SK-N-SH (cell line): Measurements from ENCODE around the gene IL32. TPM values are rescaled to one million over a fixed set of nuclear protein-coding genes. Genes with fewer than 3 reads are reported as not detected.

ENCODE experiments used
- CTCF ChIA-PET: fragments of 300-600, 350-600 bp; formaldehyde crosslinking; extraction: SDS; loops from one replicate; lab custom pipeline; 2021; lab: Yijun Ruan, JAX
- POLR2A ChIA-PET: fragments of 350-600 bp; sonication (Branson Sonifier 250); formaldehyde crosslinking; extraction: SDS; loops from one replicate; lab custom pipeline; 2020; ENCODE audit warnings: antibody characterized with exemption, inconsistent platforms; lab: Yijun Ruan, JAX
- DNase-seq: peaks from one replicate; pipeline ENCODE4 v3.0.0; 2012
- H2AFZ ChIP-seq: fragments of 200-600 bp; sonication (generic); 2 replicates; pipeline ENCODE4 v1.8.1; 2016; ENCODE audit warnings: antibody characterized with exemption, mild to moderate bottlenecking, low read depth
- H3F3A ChIP-seq: fragments of 200-600 bp; sonication (generic); replicated peaks from 2 replicates; pipeline ENCODE3; 2016; ENCODE audit warnings: antibody characterized with exemption, mild to moderate bottlenecking; ENCODE audit not compliant: insufficient read depth
- H3K27ac ChIP-seq, 2 experiments: fragments of 200-500 bp in 1 of 2; fragments of 200-600 bp in 1 of 2; sonication (Bioruptor generic) in 1 of 2; sonication (generic), shearing (Covaris generic) in 1 of 2; 2 replicates each; pipeline versions ENCODE4 v1.5.1 to v1.6.1; 2014 to 2016; ENCODE audit warnings: low read depth in 2 of 2, inconsistent platforms in 1 of 2, low read length in 1 of 2, mild to moderate bottlenecking in 1 of 2, mixed read lengths in 1 of 2
- H3K27me3 ChIP-seq: fragments of 200-600 bp; sonication (generic), shearing (Covaris generic); 2 replicates; pipeline ENCODE4 v1.6.1; 2016; ENCODE audit warnings: mixed run types; ENCODE audit not compliant: insufficient read depth
- H3K36me3 ChIP-seq, 2 experiments: fragments of 200-500 bp in 1 of 2; fragments of 200-600 bp in 1 of 2; sonication (Bioruptor generic) in 1 of 2; sonication (generic) in 1 of 2; replicated peaks in 1 of 2; 2 replicates each; pipeline versions ENCODE3 to v1.5.1; 2014 to 2016; ENCODE audit warnings: low read length in 1 of 2, mild to moderate bottlenecking in 1 of 2; ENCODE audit not compliant: insufficient read depth in 2 of 2, control insufficient read depth in 1 of 2
- H3K4me1 ChIP-seq, 2 experiments: fragments of 200-500 bp in 1 of 2; fragments of 200-600 bp in 1 of 2; sonication (Bioruptor generic) in 1 of 2; sonication (generic), shearing (Covaris generic) in 1 of 2; 2 replicates each; pipeline versions ENCODE4 v1.5.1 to v1.6.1; 2014 to 2016; ENCODE audit warnings: low read depth in 1 of 2, low read length in 1 of 2, mixed run types in 1 of 2; ENCODE audit not compliant: insufficient read depth in 2 of 2, control insufficient read depth in 1 of 2
- H3K4me2 ChIP-seq: fragments of 200-600 bp; sonication (generic), shearing (Covaris generic); 2 replicates; pipeline ENCODE4 v1.6.1; 2017; ENCODE audit warnings: mixed run types
- H3K4me3 ChIP-seq, 2 experiments: fragments of 200-500 bp in 1 of 2; fragments of 200-600 bp in 1 of 2; sonication (Bioruptor generic) in 1 of 2; sonication (generic), shearing (Covaris generic) in 1 of 2; 2 replicates each; pipeline versions ENCODE4 v1.5.1 to v1.8.1; 2014 to 2016; ENCODE audit warnings: low read depth in 2 of 2, inconsistent platforms in 1 of 2, low read length in 1 of 2, mild to moderate bottlenecking in 1 of 2, mixed read lengths in 1 of 2, moderate library complexity in 1 of 2
- H3K79me2 ChIP-seq: fragments of 200-600 bp; sonication (generic); 2 replicates; pipeline ENCODE4 v1.8.1; 2017; ENCODE audit warnings: mild to moderate bottlenecking; ENCODE audit not compliant: insufficient read depth
- H3K9ac ChIP-seq: fragments of 200-600 bp; sonication (generic); 2 replicates; pipeline ENCODE4 v1.6.1; 2017; ENCODE audit warnings: mixed run types
- H3K9me2 ChIP-seq: fragments of 200-600 bp; sonication (generic); 2 replicates; pipeline ENCODE4 v1.6.1; 2017; ENCODE audit warnings: mixed run types
- H3K9me3 ChIP-seq: fragments of 200-600 bp; sonication (generic); 2 replicates; pipeline ENCODE4 v1.6.1; 2017; ENCODE audit warnings: mixed run types, mild to moderate bottlenecking, moderate library complexity
- H4K20me1 ChIP-seq: fragments of 200-600 bp; sonication (generic); 2 replicates; pipeline ENCODE4 v1.6.1; 2017; ENCODE audit warnings: mild to moderate bottlenecking, mixed run types; ENCODE audit not compliant: insufficient read depth
- CHD2 ChIP-seq: fragments of 150-350 bp; IDR thresholded peaks from 2 replicates; pipeline ENCODE4 v1.6.1; 2018; ENCODE audit warnings: low read length; ENCODE audit not compliant: partially characterized antibody
- FOSL2 ChIP-seq: IDR thresholded peaks from 2 replicates; pipeline ENCODE4 v1.4.0; 2012; ENCODE audit warnings: low read depth, mild to moderate bottlenecking, moderate library complexity, borderline replicate concordance
- FOXM1 ChIP-seq: IDR thresholded peaks from 2 replicates; pipeline ENCODE4 v1.4.0; 2012; ENCODE audit warnings: low read depth, mild to moderate bottlenecking
- JUND ChIP-seq: IDR thresholded peaks from 2 replicates; pipeline ENCODE4 v1.4.0; 2012
- MAX ChIP-seq: IDR thresholded peaks from 2 replicates; pipeline ENCODE4 v1.4.0; 2012; ENCODE audit warnings: low read depth
- PBX3 ChIP-seq: IDR thresholded peaks from 2 replicates; pipeline ENCODE4; 2012
- RAD21 ChIP-seq: IDR thresholded peaks from 2 replicates; pipeline ENCODE4 v1.6.1; 2012; ENCODE audit warnings: mild to moderate bottlenecking, low read length
- REST ChIP-seq: IDR thresholded peaks from 2 replicates; pipeline ENCODE4 v1.6.1; 2012; ENCODE audit warnings: mild to moderate bottlenecking, low read depth, low read length, moderate library complexity
- RFX5 ChIP-seq: IDR thresholded peaks from 2 replicates; pipeline ENCODE4 v1.6.1; 2012; ENCODE audit warnings: mild to moderate bottlenecking, improper control_type of control experiment, low read length
- SMC3 ChIP-seq: IDR thresholded peaks from 2 replicates; pipeline ENCODE4 v1.6.1; 2012; ENCODE audit warnings: low read depth, low read length, improper control_type of control experiment
- TCF12 ChIP-seq: IDR thresholded peaks from 2 replicates; pipeline ENCODE4 v1.4.0; 2012
- TEAD4 ChIP-seq: IDR thresholded peaks from 2 replicates; pipeline ENCODE4 v1.4.0; 2012; ENCODE audit warnings: mild to moderate bottlenecking, borderline replicate concordance; ENCODE audit not compliant: insufficient read depth
- USF1 ChIP-seq: IDR thresholded peaks from 2 replicates; pipeline ENCODE4 v1.4.0; 2012; ENCODE audit warnings: low read depth, borderline replicate concordance
- YY1 ChIP-seq: IDR thresholded peaks from 2 replicates; pipeline ENCODE4 v1.4.0; 2012; ENCODE audit warnings: low read depth, mild to moderate bottlenecking
- WGBS: methylation state at CpG from one replicate; pipeline ENCODE4 v1.1.6; 2017; ENCODE audit warnings: low lambda C conversion rate; 5-methylcytosine and 5-hydroxymethylcytosine counted together
- polyA plus RNA-seq, 3 experiments: library from polyadenylated mRNA; depleted of rRNA; stranded (reverse); fragments of >200 nt; gene quantifications; 2 replicates each; pipeline ENCODE4 v1.2.3, GENCODE V29; 2012

Gene IL32
- polyA plus RNA-seq, 1 of the 3 experiments (the other 2 are of a cell fraction), result 26.4 TPM

GRCh38 chr16:3026003-3026378 lies 39.4 kb upstream of the IL32 start:
- Histone ChIP-seq H4K20me1 (peaks cover 19% of the 10 kb centered on the region), H3K36me3 (peaks cover 21 to 26% of the 10 kb centered on the region in 2 experiments), H3K9me2 (no peaks in the 10 kb centered on the region), H3K9me3 (no peaks in the 10 kb centered on the region), H3K27me3 (no peaks in the 10 kb centered on the region), H3K4me3 (no peak overlapping the region), H3F3A (peaks cover 55% of the 10 kb centered on the region), H3K4me2 (no peak overlapping the region), H3K9ac (no peak overlapping the region), H2AFZ (no peak overlapping the region), H3K79me2 (peaks cover 6% of the 10 kb centered on the region; the same call in 1 of the 2 replicates), H3K27ac (no peak overlapping the region), H3K4me1 (peaks cover 8 to 24% of the 10 kb centered on the region in 2 experiments; a peak in 3 of 4 replicates)
- DNase-seq, result no peak
- POLR2A ChIA-PET, result no interaction called here
- CTCF ChIA-PET, result no interaction called here
- WGBS, result 93% methylated on average over 7 of the region's 8 CpGs
- TF ChIP-seq FOSL2, result no peak
- TF ChIP-seq SMC3, result no peak
- TF ChIP-seq MAX, result no peak
- TF ChIP-seq RFX5, result no peak
- TF ChIP-seq YY1, result no peak
- no peak for TF ChIP-seq TCF12
- TF ChIP-seq RAD21, result no peak
- no peak for TF ChIP-seq USF1
- TF ChIP-seq TEAD4, result no peak
- no peak for TF ChIP-seq CHD2
- no peak for TF ChIP-seq PBX3
- TF ChIP-seq JUND, result no peak
- TF ChIP-seq REST, result no peak
- no peak for TF ChIP-seq FOXM1
